Endothelial cell of umbilical vein (primary cell): ENCODE measurements around the gene CHRNA3. TPM values are rescaled to one million over a fixed set of nuclear protein-coding genes. Genes with fewer than 3 reads are reported as not detected.

Experiments
- BruUV-seq: library from RNA; stranded (reverse); fragments of 400-500 nt; replicated peaks from 2 replicates; lab custom pipeline; 2021; lab: Mats Ljungman, UMichigan
- CTCF ChIA-PET: fragments of 300-600, 350-600 bp; sonication (Branson Sonifier 250); formaldehyde crosslinking; loops from one replicate; lab custom pipeline; 2021; ENCODE audit warnings: antibody characterized with exemption, inconsistent platforms; lab: Charles Lee
- POLR2A ChIA-PET: fragments of 300-600, 350-600 bp; sonication (Branson Sonifier 250); formaldehyde crosslinking; loops from one replicate; lab custom pipeline; 2021; ENCODE audit warnings: antibody characterized with exemption, inconsistent platforms; lab: Charles Lee
- DNase-seq: peaks from one replicate; pipeline ENCODE4 v3.0.0-alpha.2; 2011; ENCODE audit warnings: low read depth, low spot score
- FAIRE-seq: peaks from 2 replicates; lab custom pipeline; 2011; peaks lifted over from hg19 to GRCh38; lab: Jason Lieb, UNC
- H2AFZ ChIP-seq: 2 replicates; pipeline ENCODE4 v1.6.0; 2012; ENCODE audit warnings: low read depth, low read length, control low read depth, inconsistent platforms
- H3K27ac ChIP-seq: 2 replicates; pipeline ENCODE4 v1.5.1; 2011; ENCODE audit warnings: low read depth, mild to moderate bottlenecking, control low read depth, low read length, moderate library complexity; ENCODE audit not compliant: insufficient read depth
- H3K27me3 ChIP-seq, 2 experiments: 2 replicates each; pipeline versions ENCODE4 v1.6.0 to v1.6.1; 2011; ENCODE audit warnings: low read length in 2 of 2, mixed read lengths in 1 of 2; ENCODE audit not compliant: control insufficient read depth in 2 of 2, insufficient read depth in 2 of 2
- H3K36me3 ChIP-seq, 2 experiments: 2 replicates in 1 of 2; 3 replicates in 1 of 2; pipeline ENCODE4 v1.5.1; 2011; ENCODE audit warnings: low read length in 2 of 2, mild to moderate bottlenecking in 1 of 2, moderate library complexity in 1 of 2; ENCODE audit not compliant: control insufficient read depth in 2 of 2, insufficient read depth in 2 of 2; ENCODE audit errors: extremely low read depth in 1 of 2
- H3K4me1 ChIP-seq: 3 replicates; pipeline ENCODE4 v1.5.1; 2011; ENCODE audit warnings: mild to moderate bottlenecking, low read length; ENCODE audit not compliant: control insufficient read depth, insufficient read depth; ENCODE audit errors: extremely low read depth
- H3K4me2 ChIP-seq: 2 replicates; pipeline ENCODE4 v1.6.1; 2011; ENCODE audit warnings: low read length, control low read depth, mixed read lengths; ENCODE audit not compliant: insufficient read depth
- H3K4me3 ChIP-seq, 3 experiments: fragments of 200-600 bp in 1 of 3; sonication (generic), shearing (Covaris generic) in 1 of 3; replicated peaks in 1 of 3; 2 replicates each; pipeline ENCODE4 v1.5.1; 2011 to 2016; ENCODE audit warnings: control low read depth in 3 of 3, low read length in 3 of 3, mild to moderate bottlenecking in 2 of 3, inconsistent platforms in 1 of 3, low read depth in 1 of 3, moderate library complexity in 1 of 3; ENCODE audit not compliant: insufficient read depth in 1 of 3
- H3K79me2 ChIP-seq: 2 replicates; pipeline ENCODE4 v1.6.0; 2012; ENCODE audit warnings: low read length, inconsistent platforms; ENCODE audit not compliant: control insufficient read depth, insufficient read depth
- H3K9ac ChIP-seq: replicated peaks from 2 replicates; pipeline ENCODE3; 2011; ENCODE audit warnings: low read length, control low read depth; ENCODE audit not compliant: insufficient read depth; ENCODE audit errors: extremely low read depth
- H3K9me1 ChIP-seq: replicated peaks from 3 replicates; pipeline ENCODE4 v1.6.0; 2011; ENCODE audit warnings: mild to moderate bottlenecking, low read length; ENCODE audit not compliant: control insufficient read depth, insufficient read depth; ENCODE audit errors: extremely low read depth
- H3K9me3 ChIP-seq: replicated peaks from 2 replicates; pipeline ENCODE4 v1.5.1; 2012; ENCODE audit warnings: low read length, inconsistent platforms; ENCODE audit not compliant: control insufficient read depth, insufficient read depth
- H4K20me1 ChIP-seq: replicated peaks from 2 replicates; pipeline ENCODE3; 2011; ENCODE audit warnings: mild to moderate bottlenecking, low read length; ENCODE audit not compliant: control insufficient read depth, insufficient read depth; ENCODE audit errors: extremely low read depth
- CTCF ChIP-seq, 2 donors: IDR thresholded peaks; 1 replicate in 1 of 2; 2 replicates in 1 of 2; pipeline ENCODE4 v1.5.1; 2011; ENCODE audit warnings: low read length in 2 of 2, mild to moderate bottlenecking in 2 of 2, moderate library complexity in 2 of 2, control low read depth in 1 of 2, inconsistent platforms in 1 of 2, low read depth in 1 of 2; ENCODE audit not compliant: insufficient read depth in 1 of 2; ENCODE audit errors: extremely low read depth in 1 of 2
- MYC ChIP-seq: IDR thresholded peaks from one replicate; pipeline ENCODE4 v1.6.1; 2011; ENCODE audit warnings: mild to moderate bottlenecking, low read depth, low read length
- POLR2AphosphoS5 ChIP-seq: IDR thresholded peaks from 2 replicates; pipeline ENCODE4 v1.6.1; 2012; ENCODE audit warnings: low read depth, mild to moderate bottlenecking, control low read depth, low read length, moderate library complexity; ENCODE audit not compliant: insufficient read depth
- dilution Hi-C: fragments of 300-500 bp; cut with MboI; formaldehyde crosslinking; loops from one replicate; pipeline ENCODE4 v1.15.0; 2019; ENCODE audit warnings: low sequenced_read_pairs; ENCODE audit not compliant: extremely low pct_ligation_motif_present
- intact Hi-C: fragments of 100-400 bp; cut with micrococcal nuclease; formaldehyde crosslinking; loops from one replicate; pipeline ENCODE4 v1.10.0; 2022
- polyA plus RNA-seq, 4 experiments: library from polyadenylated mRNA; depleted of rRNA in 3 of 4; stranded (reverse) in 3 of 4; unstranded in 1 of 4; fragments of >200 nt; gene quantifications; 2 replicates each; pipeline versions ENCODE4 v1.2.1 to v1.2.3, GENCODE V29; 2011 to 2012; ENCODE audit warnings: missing spikeins in 1 of 4
- total RNA-seq: library from RNA; stranded (reverse); gene quantifications from 2 replicates; pipeline ENCODE4 v1.2.3, GENCODE V29; 2021

CHRNA3 gene
- total and polyA plus RNA-seq, 2 donors (not counting 3 experiments of a cell fraction or from before 2014, with no cell fraction given): not detected

- TF ChIP-seq MYC (no peak), POLR2AphosphoS5 (no peak), CTCF (IDR thresholded peaks at IDR 0.05; ENCODE audit: extremely low read depth in 1 of 2, insufficient read depth in 1 of 2, low read depth in 1 of 2, low read length in 2 of 2) (peak; percentile 17 to 23)
- no peaks in the 10 kb centered on the region for H4K20me1 ChIP-seq
- DNase-seq (peak; percentile 42), FAIRE-seq (peak; percentile 55)
- no peaks in the 10 kb centered on the region for H3K9me1 ChIP-seq
- peaks cover 12% of the 10 kb centered on the region for H3K4me1 ChIP-seq
- peak overlapping the region; percentile 99 for H3K4me2 ChIP-seq
- no peaks in the 10 kb centered on the region for H3K79me2 ChIP-seq
- H3K4me3 ChIP-seq: peak overlapping the region; percentile 66 to 95 (median 94)
- H3K36me3 ChIP-seq: no peaks in the 10 kb centered on the region
- POLR2A ChIA-PET: interaction anchor here (1.3 kb wide), 1 partner anchor 26 kb away, joined by 7 read pairs; the partner anchor contains the start of gene PSMA4
- intact Hi-C loops: loop anchor here (1.0 kb wide), 1 partner anchor 26 kb away; the partner anchor contains the start of gene PSMA4
- H3K27me3 ChIP-seq: peaks cover 2 to 7% of the 10 kb centered on the region in 2 experiments
- peak overlapping the region; percentile 50 for H3K9ac ChIP-seq
- no peak overlapping the region for H3K27ac ChIP-seq
- BruUV-seq: TSS peak; percentile 50
- peak overlapping the region; percentile 97 for H2AFZ ChIP-seq
- dilution Hi-C loops: no loop called here
- CTCF ChIA-PET: interaction anchor here (1.0 to 2.5 kb wide), 11 partner anchors 8 to 307 kb away, joined by 3 to 27 read pairs (median 5); partner anchors contain the start of genes MORF4L1 and PSMA4
- H3K9me3 ChIP-seq: no peaks in the 10 kb centered on the region
These were observed 54.6 kb downstream of the CHRNA3 start for GRCh38 chr15:78565951-78566774.
